Keratinocyte (primary cell): ENCODE measurements around the gene HTT-AS.

Experiments
- CTCF ChIP-seq, 3 experiments: IDR thresholded peaks in 1 of 3; conservative IDR thresholded peaks in 1 of 3; optimal IDR thresholded peaks in 1 of 3; 2 replicates in 2 of 3; 3 replicates in 1 of 3; pipeline versions ENCODE3 to v1.5.1; 2011; ENCODE audit warnings: low read length in 3 of 3, mild to moderate bottlenecking in 3 of 3, moderate library complexity in 2 of 3, control low read depth in 1 of 3, inconsistent platforms in 1 of 3; ENCODE audit not compliant: insufficient read depth in 2 of 3; ENCODE audit errors: extremely low read depth in 1 of 3
- EZH2 ChIP-seq: IDR thresholded peaks from one replicate; pipeline ENCODE4 v1.6.1; 2012; ENCODE audit warnings: inconsistent platforms, mild to moderate bottlenecking, low read length, moderate library complexity

GRCh38 chr4:3054169-3054759, 20.1 kb downstream of the HTT-AS start:
- TF ChIP-seq CTCF (optimal IDR thresholded peaks at IDR 0.05 in 1 of 3, IDR thresholded peaks at IDR 0.05 in 1 of 3, conservative IDR thresholded peaks at IDR 0.05 in 1 of 3; ENCODE audit: extremely low read depth in 1 of 3, insufficient read depth in 2 of 3, low read length in 3 of 3) (no peak), EZH2 (no peak)
